Measurements from ENCODE around the gene NOM1. TPM values are rescaled to one million over a fixed set of nuclear protein-coding genes. Genes with fewer than 3 reads are reported as not detected.

The NOM1 gene
- polyA plus RNA-seq, 3 donors, result 4.2 to 11.6 (median 7.9) TPM

DNA sequence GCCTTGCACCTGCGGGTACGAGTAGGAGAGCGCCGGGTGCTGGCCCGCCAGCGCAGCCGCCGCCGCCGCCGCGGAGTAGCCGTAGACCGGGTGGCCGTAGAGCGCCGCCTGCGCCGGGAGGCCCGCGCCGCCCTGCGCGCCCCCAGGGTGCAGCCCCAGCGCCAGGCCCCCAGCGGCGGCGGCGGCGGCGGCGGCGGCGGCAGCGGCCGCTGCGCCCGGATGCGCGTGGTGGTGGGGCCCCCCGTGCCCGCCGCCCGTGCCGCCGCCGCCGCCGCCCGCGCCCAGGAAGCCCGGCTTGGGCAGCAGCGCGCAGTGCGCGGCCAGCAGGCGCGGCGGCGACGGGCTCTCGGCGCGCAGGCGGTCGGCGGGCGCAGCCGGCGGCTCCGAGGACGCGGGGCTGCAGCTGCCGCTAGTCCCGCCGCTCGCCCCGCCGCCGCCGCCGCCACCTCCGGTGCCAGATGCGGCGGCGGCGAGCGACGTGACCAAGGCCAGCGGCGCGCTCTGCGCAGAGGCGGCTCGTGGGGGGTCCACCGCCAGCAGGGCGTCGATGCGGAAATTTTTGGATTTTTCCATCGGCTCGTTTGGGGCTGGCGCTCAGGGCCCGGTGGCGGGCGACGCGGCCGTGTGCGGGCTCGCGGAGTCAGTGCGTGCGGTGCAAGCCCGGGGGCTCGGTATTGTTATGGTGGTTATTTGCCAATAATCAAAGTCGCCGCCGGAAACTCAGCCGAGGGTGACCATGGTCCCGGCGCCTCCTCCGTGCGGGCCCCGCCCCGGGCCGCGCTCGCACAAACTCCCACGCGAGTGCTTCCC, 60.5 kb downstream of the NOM1 start:
- 0 to 1% (median 1%) methylated on average over 58 to 128 of the region's 130 CpGs for WGBS, 3 donors
- H3K27ac ChIP-seq (ENCODE audit: low read depth, low read length), result no peak overlapping the region

DNA sequence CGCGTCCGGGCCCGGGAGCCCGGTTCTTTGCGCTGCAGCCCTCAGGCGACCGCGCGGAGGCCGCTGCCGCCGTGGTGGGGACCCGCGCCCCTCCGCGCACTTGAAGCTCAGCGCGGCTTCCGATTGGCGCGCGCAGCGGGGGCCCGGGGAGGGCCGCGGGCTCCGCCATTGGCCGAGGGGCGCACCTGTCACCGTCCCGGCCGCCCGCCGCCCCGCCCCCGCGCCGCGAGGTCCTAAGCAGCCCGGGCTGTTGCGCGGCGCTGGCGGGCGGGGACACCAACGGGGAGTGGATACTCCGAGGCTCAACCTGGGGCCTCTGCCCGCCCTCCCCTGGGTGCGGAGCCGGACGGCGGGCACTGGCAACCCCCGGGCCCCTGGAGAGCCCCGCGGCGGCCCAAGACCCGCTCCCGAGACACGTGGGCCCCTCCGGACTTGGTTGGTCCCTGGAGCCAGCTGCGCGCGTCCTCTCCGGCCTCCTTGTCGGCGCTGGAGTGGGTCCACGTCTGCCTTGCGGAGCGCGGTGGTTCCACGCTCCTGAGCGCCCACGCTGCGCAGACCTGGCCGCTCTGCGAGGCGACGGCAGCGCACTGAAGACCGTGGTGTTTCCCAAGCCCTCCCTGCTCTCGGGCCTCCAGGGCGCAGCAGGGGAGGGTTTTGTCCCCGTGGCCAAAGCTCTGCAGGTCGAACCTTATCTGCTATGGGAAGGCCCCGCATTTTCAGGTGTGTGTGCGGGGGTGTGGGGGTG, 61.2 kb downstream of the NOM1 start, which contains the start of gene MNX1:
Gene MNX1 (minus strand): TSS at position 76 of the 745 bp plus-strand sequence. CDS start 313 bp downstream, outside the sequence.
- no peak within 1 kb of the TSS for H3K27ac ChIP-seq (ENCODE audit: low read depth, low read length)
- 0 to 1% (median 1%) methylated on average over 65 to 87 of the region's 87 CpGs for WGBS, 3 donors

DNA sequence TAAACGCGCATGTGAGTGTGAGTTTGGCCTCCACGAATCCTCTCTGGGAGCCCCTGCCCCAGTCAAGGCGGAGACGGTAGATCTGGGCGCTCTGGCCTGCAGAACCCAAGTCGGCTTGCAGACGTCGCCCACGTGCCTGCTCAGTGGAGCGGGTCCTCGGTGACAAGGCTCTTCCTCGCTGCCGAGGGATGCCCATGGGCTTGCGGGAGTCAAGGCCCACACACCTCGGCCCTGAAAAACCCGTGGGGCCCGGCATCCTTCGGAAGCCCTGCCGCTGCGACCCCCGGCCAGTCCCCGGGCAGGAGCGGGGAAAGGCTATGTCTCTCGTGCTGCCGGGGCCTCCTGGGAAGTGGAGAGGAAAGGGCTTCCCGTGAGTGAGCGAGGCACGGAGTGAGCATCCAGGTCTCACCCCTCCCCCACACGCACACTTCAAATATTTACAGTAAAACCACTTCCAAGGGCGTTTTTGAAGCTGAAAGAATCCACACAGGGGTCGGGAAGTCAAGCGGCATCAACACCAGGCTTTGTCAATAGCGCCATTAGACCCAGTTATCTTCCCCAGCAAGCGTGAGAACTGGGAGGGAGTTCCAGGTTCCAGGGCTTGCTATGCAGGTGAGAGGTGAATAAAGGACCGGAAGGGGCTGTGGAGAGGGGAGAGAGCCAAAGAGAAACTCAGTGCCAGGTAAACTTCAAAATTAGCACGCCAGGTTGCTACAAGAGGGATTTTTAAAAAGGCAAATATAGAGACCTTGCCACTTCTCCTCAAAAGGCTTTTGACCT, 62.0 kb downstream of the NOM1 start:
- WGBS, 3 donors, result 1 to 3% (median 2%) methylated on average over 37 of the region's 37 CpGs

DNA sequence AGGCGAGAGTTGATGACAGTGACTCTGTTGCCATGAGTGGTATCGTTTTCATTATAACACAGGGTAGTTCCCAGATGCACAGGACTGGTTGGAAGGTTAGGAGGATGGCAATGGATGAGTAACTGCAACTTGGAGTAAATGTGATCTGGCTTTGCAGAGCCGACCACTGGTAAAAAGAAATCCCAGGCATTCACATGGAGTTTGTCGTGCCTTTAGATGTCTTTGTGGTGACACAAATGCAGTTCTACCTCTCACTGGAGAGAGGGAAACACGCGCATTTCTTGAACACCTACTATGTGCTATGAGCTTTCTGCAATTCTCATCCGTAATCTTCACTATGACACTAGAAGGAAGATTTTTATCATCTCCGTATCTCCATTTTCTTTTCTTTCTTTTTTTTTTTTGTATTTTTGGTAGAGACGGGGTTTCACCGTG, 62.6 kb downstream of the NOM1 start:
- H3K27ac ChIP-seq (ENCODE audit: low read depth, low read length), result no peak overlapping the region
- WGBS, 3 donors, result 12 to 53% (median 14%) methylated on average over 10 of the region's 10 CpGs

More for the DNA sequence above, 62.0 kb downstream of the NOM1 start:
- no peak overlapping the region for H3K27ac ChIP-seq (ENCODE audit: low read depth, low read length)

DNA sequence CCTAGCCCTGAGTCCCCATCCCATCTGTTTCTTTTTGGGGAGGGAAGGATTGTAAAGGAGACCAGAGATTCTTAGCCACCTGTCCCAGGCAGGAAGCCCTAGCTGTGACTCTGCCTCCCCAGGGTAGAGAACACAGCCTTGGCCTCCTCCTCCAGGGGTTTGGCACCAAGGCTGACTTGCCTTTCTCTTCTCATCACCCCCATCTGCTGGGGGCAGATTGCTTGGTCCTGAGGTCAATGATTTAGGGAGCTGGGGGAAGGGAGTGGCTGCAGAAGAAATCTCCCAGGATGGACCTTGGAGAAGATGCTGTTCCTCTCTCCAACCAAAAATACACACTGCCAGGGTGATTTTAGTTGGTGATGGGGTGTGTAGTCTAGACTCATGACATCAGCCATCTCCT, 63.6 kb downstream of the NOM1 start:
- H3K27ac ChIP-seq (ENCODE audit: low read depth, low read length), result no peak overlapping the region

DNA sequence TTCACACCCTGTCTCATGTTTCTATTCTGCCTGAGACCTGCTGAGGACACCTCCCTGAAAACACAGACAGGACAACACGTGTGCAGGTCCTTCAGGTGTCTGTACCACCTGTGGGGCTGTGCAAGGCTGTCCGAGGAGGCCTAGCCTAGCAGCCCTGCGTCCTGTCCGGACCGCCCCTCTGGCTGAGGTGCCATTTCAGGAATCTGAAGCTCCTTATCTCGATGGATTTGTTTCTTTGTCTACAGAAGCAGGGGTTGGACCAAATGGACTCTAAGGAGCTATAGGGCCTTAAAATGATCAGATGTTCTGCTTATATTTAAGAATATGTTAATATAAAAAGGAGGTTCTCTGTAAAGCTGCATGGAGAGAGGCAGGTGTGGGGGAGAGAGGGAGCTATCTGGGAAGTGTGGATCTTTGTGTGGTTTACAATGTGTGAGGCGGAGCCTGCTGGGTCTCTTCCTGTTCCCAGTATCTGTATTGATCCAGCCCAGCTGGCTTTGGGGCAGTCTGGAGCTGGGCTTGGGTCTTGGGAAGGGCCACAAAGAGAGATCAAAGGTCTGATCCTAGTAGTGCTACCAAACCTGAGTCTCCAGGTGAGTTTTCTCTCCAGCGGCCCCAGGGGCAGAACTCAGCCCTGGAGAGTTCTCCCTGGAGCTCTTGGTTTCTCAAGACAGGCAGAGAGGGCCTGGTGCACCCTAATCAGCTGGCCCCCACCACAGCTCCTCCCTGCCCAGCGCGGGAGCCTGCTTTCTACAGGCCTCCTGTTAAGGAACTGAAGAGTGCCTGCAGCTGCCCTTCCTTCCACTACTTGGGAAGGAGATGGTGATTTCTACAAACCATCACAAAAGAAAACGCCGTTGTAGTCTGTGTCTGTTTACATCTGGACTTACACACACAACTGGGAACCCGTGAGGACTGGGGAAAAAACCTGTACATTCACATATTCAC, 64.4 kb downstream of the NOM1 start:
- 17 to 34% (median 19%) methylated on average over 13 of the region's 13 CpGs for WGBS, 3 donors

DNA sequence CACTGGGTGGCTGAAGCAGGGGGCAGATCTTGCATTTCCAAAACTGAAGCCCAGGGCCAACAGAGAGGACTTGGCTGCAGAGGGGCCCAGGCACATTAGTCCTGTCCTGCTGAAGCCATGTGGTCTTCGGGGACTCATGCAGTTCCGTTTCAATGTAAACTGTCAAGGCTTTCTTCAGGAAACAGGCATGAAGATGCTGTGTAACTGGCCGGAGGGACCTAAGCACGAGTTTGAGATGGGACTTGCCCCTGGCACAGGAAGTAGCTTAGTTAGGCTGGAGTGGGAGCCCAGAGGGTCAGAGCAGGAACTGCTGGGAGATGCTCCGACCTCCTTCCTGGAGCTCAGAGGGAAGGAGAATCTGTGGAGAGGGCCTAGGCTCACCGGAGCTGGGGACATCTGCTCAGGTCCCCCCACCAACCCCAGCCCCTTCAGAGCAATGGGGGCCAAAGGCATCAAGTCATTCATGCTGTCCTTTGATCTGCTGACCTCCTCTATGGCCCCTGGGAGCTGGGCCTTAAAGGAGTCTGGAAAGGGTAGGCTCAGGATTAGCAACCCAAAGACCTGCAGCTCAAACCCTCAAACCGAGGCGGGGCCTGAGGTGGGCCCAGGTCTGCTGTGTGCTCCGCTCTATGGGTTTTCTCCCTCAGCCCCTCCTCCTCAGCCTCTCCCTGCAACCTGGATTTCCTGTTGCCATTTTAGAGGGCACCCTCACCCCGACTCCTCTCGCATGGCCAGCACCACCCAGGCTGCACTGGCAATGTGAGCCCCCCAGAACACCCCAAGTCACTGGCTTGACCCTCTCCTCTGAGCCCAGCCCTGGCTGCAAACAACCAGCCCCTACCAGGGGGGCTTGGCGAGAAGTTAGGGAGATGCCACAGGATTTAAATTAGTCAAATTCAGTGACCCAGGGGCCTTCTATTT, 65.4 kb downstream of the NOM1 start:
- WGBS, 3 donors, result 22 to 59% (median 25%) methylated on average over 12 of the region's 12 CpGs
- no peak overlapping the region for H3K27ac ChIP-seq (ENCODE audit: low read depth, low read length)

More for the DNA sequence above, 64.4 kb downstream of the NOM1 start:
- no peak overlapping the region for H3K27ac ChIP-seq (ENCODE audit: low read depth, low read length)

DNA sequence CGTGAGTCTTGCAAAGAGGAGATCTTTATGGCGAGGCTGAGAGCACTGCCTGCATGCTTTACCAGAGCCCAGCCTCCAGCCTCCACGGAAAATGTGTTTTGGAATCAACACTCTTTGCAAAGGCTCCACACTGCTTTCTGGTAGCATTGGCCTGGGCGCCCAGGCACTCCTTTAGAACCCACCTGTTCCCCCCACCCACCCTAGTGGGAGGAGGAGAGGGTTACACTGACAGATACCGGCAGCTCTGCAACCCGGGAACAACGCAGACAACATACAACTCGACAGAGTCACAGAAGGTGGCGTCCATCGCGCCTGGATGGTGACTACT, 66.5 kb downstream of the NOM1 start:
- WGBS, 3 donors, result 9 to 59% (median 12%) methylated on average over 11 of the region's 11 CpGs
- H3K27ac ChIP-seq (ENCODE audit: low read depth, low read length), result no peak overlapping the region

DNA sequence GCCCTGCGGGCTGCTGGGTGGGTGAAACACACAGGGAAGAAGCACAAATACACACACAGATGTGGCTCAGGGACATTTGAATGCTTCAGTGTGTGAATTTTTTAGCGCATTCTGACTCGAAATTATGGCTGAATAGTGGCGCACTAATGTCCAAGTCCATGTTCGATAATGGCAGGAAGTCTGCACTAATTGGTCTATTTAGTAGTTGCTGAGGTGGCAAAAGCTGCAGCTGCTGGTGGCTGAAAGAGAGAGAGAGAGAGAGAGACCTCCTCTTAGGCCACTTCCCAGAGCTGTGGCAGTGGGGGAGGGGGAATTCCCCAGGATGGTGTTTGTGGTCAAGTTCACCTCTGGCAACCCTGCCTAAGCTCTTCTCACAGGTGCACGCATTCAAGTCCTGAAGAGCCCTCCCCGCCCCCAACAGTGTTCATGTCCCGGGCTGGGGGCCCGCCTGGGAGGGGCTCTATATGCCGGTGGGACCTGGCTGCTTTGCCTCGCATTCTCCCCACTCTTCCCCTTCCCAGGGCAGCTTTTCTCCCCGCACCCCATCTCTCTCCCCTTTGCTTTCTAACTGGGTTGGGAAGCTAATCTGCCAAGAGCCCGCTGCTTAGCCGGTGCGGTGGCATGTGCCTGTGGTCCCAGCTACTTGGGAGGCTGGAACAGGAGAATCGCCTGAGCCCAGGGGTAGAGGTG, 67.0 kb downstream of the NOM1 start:
- WGBS, 3 donors, result 8 to 63% (median 13%) methylated on average over 16 of the region's 16 CpGs
- H3K27ac ChIP-seq (ENCODE audit: low read depth, low read length), result no peak overlapping the region

DNA sequence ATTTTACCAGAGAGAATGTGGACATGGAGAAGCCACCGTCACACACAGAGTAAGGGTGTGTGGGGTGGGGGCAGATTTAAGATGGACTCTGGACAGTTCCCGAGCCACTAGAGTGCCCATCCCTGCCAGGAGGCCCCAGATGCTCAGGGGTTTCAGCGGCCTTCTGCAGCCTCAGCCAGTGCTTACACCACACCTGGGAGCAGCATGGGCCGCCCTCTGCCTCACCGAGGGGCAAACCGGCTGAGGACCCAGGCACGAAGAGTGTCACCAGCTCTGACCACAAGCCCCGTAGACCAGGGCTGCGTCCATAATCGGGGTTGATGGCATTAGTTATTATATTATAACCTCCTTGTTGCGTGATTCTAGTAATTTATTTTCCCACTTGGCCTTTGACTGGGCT, 67.6 kb downstream of the NOM1 start:
- WGBS, 3 donors, result 7 to 54% (median 9%) methylated on average over 11 of the region's 11 CpGs

DNA sequence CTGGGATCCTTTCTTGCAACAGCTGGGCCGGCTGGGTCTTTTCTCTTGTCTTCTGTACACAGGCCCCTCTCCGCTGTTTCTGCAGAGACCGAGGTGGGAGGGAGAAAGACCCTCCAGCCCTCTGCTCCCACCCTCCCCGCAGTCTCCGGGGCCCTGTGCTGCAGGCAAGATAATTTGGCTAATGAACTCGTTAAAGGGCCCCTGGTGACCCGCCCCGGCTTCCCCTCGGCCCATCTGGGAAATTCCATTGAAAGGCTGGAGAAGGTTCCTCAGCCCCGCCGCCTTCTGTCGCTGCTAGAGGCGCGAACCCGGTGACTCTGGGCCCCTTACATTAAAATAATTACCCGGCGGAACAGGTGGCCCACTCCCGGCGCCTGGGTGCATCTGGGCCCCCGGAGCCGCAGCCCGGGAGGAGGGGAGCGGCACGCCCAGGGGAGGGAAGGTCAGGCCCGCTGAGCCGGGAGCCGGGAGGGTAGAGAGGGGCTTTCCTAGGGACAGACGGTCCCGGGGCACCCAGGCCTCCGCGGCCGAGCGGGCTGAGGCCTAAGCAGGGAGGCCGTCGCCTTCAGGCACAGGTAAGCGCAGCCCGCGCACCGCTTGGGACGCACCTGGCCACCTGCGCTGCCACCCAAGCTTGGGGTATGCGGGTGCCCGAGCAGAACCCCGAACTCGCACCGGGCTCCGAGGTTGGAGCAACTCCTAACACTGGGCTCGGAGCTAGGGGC, 68.3 kb downstream of the NOM1 start:
- no peak overlapping the region for H3K27ac ChIP-seq (ENCODE audit: low read depth, low read length)
- WGBS, 3 donors, result 4 to 31% (median 8%) methylated on average over 43 to 48 of the region's 48 CpGs

More for the DNA sequence above, 67.6 kb downstream of the NOM1 start:
- H3K27ac ChIP-seq (ENCODE audit: low read depth, low read length), result no peak overlapping the region

DNA sequence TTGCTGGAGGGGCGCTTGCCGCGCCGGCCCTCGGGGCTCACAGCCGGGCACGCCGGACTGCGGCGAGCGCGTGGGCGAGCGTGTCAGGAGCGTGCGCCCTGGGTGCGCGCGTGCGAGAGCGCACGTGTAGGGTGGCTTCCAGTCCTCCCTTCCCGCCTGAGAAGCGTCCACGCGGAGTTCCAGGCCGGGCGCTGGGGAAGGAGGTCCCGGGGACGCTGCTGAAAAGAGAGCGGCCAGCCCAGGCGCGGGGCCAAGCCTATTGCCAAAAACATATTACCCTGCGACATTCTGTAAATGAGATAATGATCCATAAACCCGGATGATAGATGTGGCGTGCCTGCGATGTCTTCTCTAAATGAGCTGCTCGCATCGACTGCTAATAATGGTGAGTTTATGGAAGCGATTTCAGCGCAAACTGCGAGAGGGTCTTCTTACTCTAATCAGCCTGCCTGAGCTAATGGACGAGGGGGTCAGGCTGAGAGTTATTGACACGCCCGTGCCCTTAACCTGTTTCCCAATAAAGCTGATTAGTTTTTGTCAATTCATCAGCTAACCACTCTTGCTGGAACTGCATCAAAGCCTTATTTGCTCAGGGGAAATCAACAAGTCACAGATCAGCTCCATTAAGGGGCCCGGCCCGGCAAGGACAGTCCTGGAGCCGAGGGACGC, 69.0 kb downstream of the NOM1 start:
- 3 to 54% (median 6%) methylated on average over 49 of the region's 49 CpGs for WGBS, 3 donors
- H3K27ac ChIP-seq (ENCODE audit: low read depth, low read length), result no peak overlapping the region

DNA sequence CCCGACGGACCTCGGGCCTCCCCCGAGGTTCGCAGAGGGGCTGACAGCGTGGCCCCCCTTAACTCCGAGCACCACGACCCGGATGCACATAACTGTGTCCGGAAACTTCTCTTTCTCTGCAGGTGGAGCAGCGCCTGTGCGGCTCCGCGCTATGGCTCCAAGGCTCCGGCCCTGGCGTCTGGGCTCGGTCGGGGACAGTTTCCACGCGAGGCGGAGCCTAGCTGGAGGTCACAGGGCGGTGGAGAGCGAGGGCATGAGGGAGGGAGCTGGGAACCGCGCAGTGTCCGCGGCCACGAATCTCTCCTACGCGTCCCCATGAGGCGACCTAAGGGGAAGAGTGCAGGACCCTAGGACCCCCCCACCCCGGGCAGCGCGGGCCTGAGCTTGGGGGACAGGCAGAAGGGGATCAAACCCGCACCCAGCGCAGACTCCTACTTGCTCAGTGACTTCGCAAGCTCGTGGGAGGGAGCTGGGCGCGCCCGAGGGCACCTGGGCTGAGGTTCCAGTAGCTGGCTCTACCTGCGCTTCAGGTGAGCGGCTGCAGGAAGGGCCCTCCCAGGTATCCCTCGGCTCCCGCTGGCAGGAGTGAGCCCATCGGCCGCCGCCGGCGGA, 69.6 kb downstream of the NOM1 start:
- no peak overlapping the region for H3K27ac ChIP-seq (ENCODE audit: low read depth, low read length)
- 2 to 24% (median 3%) methylated on average over 49 to 50 of the region's 50 CpGs for WGBS, 3 donors

DNA sequence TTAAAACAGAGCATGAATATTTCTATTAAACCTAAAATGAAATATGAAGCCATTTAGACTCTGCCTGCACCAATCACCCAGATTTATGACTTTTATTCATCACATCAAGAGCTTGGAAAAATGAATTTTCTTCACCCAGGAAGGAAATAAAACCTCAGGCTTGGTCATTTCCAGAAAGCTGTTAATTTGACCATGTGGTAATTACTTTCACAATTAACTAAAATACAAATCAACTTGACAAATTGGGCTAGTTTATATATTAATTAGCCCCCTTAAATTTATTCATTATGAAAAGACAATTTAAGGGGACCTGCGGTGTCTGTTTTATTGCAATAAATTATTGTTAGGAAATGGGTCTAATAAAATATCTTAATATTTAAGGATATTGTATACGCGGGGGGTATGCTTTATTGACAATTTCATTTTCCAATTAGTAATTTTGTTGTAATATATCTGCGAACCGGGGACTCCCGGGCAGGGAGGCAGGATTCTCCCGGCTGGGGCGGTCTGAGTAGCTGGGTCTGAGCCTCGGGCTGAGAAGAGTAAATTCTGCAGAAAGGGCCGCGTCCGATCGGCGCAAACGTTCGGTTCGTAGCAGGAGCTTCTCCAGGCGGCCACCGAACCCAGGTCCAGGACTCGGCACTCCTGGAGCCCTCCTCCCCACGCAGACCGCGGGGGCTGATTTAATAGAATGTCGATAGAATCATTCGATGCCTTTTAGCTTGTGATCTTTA, 70.4 kb downstream of the NOM1 start:
- 9 to 66% (median 10%) methylated on average over 25 of the region's 25 CpGs for WGBS, 3 donors
- no peak overlapping the region for H3K27ac ChIP-seq (ENCODE audit: low read depth, low read length)

Measured in adipose tissue (tissue), 3 donors.